ENCODE results near the gene DCLK2. TPM values are rescaled to one million over a fixed set of nuclear protein-coding genes. Genes with fewer than 3 reads are reported as not detected.

DCLK2 gene
- 8.2 to 10.1 TPM (median 8.6 TPM) in 5 replicates for total RNA-seq (2022; extraction: Qiagen RNA extraction)

DNA sequence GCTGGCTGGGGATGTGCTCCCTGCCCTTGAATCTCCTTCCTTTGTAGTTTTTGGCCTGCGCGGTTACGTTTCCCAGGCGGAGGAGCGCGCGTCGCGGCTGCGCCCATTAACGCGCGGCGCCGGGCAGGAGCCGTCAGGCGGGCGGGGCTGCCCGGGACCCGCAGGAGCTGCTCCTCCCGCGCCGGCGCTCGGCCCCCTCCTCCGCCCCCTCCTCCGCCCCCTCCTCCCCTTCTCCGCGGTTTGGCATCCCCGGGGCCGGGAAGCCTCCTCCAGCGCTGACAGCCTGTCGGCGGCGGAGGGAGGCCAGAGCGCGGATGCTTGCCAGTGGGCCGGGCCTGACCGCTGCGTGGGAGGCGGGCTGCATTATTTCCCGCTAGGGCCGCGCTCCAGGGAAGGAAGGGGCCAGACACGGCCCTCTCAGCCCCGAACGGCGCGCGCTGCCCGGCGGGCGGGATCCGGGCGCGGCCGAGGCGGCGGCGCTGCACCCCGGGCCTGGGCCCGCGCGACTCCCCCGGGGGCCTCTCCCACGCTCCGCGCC lies at the start of gene DCLK2:
Gene DCLK2, plus strand, starts transcription at position 405 of the 538 bp plus-strand sequence. CDS start 583 bp downstream, outside the sequence.

